GM19238 (cell line): ENCODE data around the gene IMPACT.

Experiments used
- DNase-seq: peaks from one replicate; pipeline ENCODE4 v3.0.0; 2011; ENCODE audit warnings: low spot score; ENCODE audit not compliant: insufficient read length

Gene IMPACT

GRCh38 chr18:24420551-24420950 is 5.9 kb upstream of the IMPACT start:
- DNase-seq, result no peak

GRCh38 chr18:24421831-24422230 is 4.6 kb upstream of the IMPACT start:
- DNase-seq, result no peak

- DNase-seq, result no peak
Observed at GRCh38 chr18:24426073-24426397, 435 bp upstream of the IMPACT start.

- no peak for DNase-seq
Observed at GRCh38 chr18:24427484-24427883, 1.0 kb downstream of the IMPACT start.

- DNase-seq, result no peak
Observed at GRCh38 chr18:24428709-24429108, 2.2 kb downstream of the IMPACT start.

- no peak for DNase-seq
Observed at GRCh38 chr18:24429188-24429587, 2.7 kb downstream of the IMPACT start.

GRCh38 chr18:24432618-24433017 is 6.1 kb downstream of the IMPACT start:
- DNase-seq, result no peak

- DNase-seq, result no peak
Observed at GRCh38 chr18:24436939-24437338, 10.5 kb downstream of the IMPACT start.

- no peak for DNase-seq
Observed at GRCh38 chr18:24443870-24444269, 17.4 kb downstream of the IMPACT start.

GRCh38 chr18:24446453-24446852 is 20.0 kb downstream of the IMPACT start:
- DNase-seq, result no peak

- no peak for DNase-seq
Observed at GRCh38 chr18:24446953-24447538, 20.6 kb downstream of the IMPACT start.

GRCh38 chr18:24447961-24448360 is 21.5 kb downstream of the IMPACT start:
- no peak for DNase-seq

GRCh38 chr18:24456549-24456948 is 30.1 kb downstream of the IMPACT start:
- no peak for DNase-seq

GRCh38 chr18:24459772-24460171 is 33.3 kb downstream of the IMPACT start:
- DNase-seq, result no peak

GRCh38 chr18:24460388-24460787 is 33.9 kb downstream of the IMPACT start, which contains the start of gene HRH4:
Gene HRH4, plus strand, starts transcription at chr18:24460637. Its CDS starts 92 bp downstream, at chr18:24460729.
- no peak for DNase-seq

GRCh38 chr18:24461996-24462395 is 35.5 kb downstream of the IMPACT start:
- no peak for DNase-seq

- DNase-seq, result no peak
Observed at GRCh38 chr18:24462838-24463775, 36.6 kb downstream of the IMPACT start.

GRCh38 chr18:24465486-24465885 is 39.0 kb downstream of the IMPACT start:
- no peak for DNase-seq

GRCh38 chr18:24466771-24467170 is 40.3 kb downstream of the IMPACT start:
- no peak for DNase-seq

GRCh38 chr18:24470022-24470618 is 43.6 kb downstream of the IMPACT start:
- no peak for DNase-seq

- no peak for DNase-seq
Observed at GRCh38 chr18:24470805-24471204, 44.3 kb downstream of the IMPACT start.

GRCh38 chr18:24472591-24472990 is 46.1 kb downstream of the IMPACT start:
- no peak for DNase-seq
